ENCODE measurements around the gene CTNND2. TPM values are rescaled to one million over a fixed set of nuclear protein-coding genes. Genes with fewer than 3 reads are reported as not detected.

The CTNND2 gene
- total RNA-seq, 4 donors from 2014 or later: 0.22 to 2.8 (median 0.39) TPM

GRCh38 chr5:11905206-11905605 is 960 bp upstream of the CTNND2 start:
- TF ChIP-seq, protein P1, sequence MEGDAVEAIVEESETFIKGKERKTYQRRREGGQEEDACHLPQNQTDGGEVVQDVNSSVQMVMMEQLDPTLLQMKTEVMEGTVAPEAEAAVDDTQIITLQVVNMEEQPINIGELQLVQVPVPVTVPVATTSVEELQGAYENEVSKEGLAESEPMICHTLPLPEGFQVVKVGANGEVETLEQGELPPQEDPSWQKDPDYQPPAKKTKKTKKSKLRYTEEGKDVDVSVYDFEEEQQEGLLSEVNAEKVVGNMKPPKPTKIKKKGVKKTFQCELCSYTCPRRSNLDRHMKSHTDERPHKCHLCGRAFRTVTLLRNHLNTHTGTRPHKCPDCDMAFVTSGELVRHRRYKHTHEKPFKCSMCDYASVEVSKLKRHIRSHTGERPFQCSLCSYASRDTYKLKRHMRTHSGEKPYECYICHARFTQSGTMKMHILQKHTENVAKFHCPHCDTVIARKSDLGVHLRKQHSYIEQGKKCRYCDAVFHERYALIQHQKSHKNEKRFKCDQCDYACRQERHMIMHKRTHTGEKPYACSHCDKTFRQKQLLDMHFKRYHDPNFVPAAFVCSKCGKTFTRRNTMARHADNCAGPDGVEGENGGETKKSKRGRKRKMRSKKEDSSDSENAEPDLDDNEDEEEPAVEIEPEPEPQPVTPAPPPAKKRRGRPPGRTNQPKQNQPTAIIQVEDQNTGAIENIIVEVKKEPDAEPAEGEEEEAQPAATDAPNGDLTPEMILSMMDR (IDR thresholded peaks at IDR 0.05): no peak
- TF ChIP-seq POLR2A (IDR thresholded peaks at IDR 0.05): no peak
- WGBS, 2 donors: 42% methylated on average over 12 of the region's 12 CpGs
- no peak for DNase-seq
- Histone ChIP-seq H3K4me1 (no peaks in the 10 kb centered on the region), H3K4me3 (replicated peaks in 1 of 3) (no peak overlapping the region), H3K27ac (no peak overlapping the region), H3K36me3 (no peaks in the 10 kb centered on the region), H3K27me3 (no peaks in the 10 kb centered on the region), H3K9me3 (no peaks in the 10 kb centered on the region)
- intact Hi-C loops (cut with DNase I): no loop called here

DNA sequence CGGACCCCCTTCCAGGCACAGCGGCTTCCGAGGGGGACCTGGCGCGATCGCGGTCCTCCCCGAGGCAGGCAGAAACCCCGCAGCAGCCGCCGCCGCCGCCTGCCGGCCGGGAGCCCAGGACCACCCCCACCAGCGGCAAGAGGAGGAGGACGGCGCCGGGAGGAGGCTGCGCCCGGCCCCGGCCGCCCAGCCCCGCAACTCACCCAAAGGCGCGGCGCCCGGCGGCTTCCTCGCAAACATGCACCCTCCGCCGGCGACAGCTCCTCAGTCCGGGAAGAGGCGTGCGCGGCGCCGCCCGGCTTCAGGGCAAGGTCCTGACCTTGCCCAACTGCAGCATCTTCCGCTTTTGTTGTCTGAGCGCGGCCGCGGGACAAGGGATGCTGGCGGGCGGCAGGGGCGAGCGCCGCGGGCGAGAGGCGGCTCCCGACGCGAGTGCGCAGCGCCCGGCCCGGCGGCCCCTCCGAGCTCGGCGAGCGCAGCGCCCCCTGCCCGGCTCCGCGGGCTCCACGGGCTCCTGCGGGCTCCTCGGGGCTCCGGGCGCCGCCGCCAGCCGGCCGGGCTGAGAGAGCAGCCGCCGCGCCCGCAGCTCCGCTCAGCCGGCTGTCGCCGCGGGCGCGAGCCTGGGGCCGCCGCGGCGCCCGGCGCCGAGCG is 507 bp downstream of the CTNND2 start:
- H3K27ac ChIP-seq: no peak overlapping the region
- TF ChIP-seq, protein P1 (IDR thresholded peaks at IDR 0.05): peak in 2 of 6 experiments; percentile 9 to 25
- TF ChIP-seq POLR2A (IDR thresholded peaks at IDR 0.05): no peak
- H3K36me3 ChIP-seq: no peaks in the 10 kb centered on the region
- peak; percentile 25 to 43 for DNase-seq
- WGBS, 2 donors: 0% methylated on average over 2 of the region's 97 CpGs; no CpG with 5 or more reads in 1 of the 2 donors
- H3K4me1 ChIP-seq: no peaks in the 10 kb centered on the region
- no peaks in the 10 kb centered on the region for H3K27me3 ChIP-seq
- no peaks in the 10 kb centered on the region for H3K9me3 ChIP-seq
- H3K4me3 ChIP-seq (replicated peaks in 1 of 3): no peak overlapping the region
- intact Hi-C loops (cut with DNase I): no loop called here

- Histone ChIP-seq H3K36me3 (no peaks in the 10 kb centered on the region), H3K4me1 (no peaks in the 10 kb centered on the region), H3K27me3 (no peaks in the 10 kb centered on the region), H3K27ac (no peak overlapping the region), H3K4me3 (replicated peaks in 1 of 3) (no peak overlapping the region), H3K9me3 (no peaks in the 10 kb centered on the region)
- intact Hi-C loops (cut with DNase I): no loop called here
- DNase-seq: peak in 1 of 2 donors; percentile 5
- WGBS, 2 donors: 5 to 6% methylated on average over 22 to 23 of the region's 23 CpGs
- TF ChIP-seq, protein P1 (IDR thresholded peaks at IDR 0.05): no peak
- TF ChIP-seq POLR2A (IDR thresholded peaks at IDR 0.05): no peak
These were observed 1.1 kb downstream of the CTNND2 start for GRCh38 chr5:11903121-11903613.

- H3K27me3 ChIP-seq: no peaks in the 10 kb centered on the region
- TF ChIP-seq POLR2A (IDR thresholded peaks at IDR 0.05): no peak
- TF ChIP-seq, protein P1 (IDR thresholded peaks at IDR 0.05): no peak
- WGBS, 2 donors: 75 to 76% methylated on average over 8 of the region's 8 CpGs
These were observed 2.0 kb downstream of the CTNND2 start for GRCh38 chr5:11902201-11902619.

GRCh38 chr5:11898787-11899186 is 5.5 kb downstream of the CTNND2 start:
- WGBS, 2 donors: 87 to 88% methylated on average over 2 of the region's 2 CpGs

More at GRCh38 chr5:11902201-11902619, 2.0 kb downstream of the CTNND2 start:
- intact Hi-C loops (cut with DNase I): no loop called here
- H3K4me3 ChIP-seq (replicated peaks in 1 of 3): no peak overlapping the region
- DNase-seq: no peak
- H3K9me3 ChIP-seq: no peaks in the 10 kb centered on the region
- no peak overlapping the region for H3K27ac ChIP-seq
- H3K36me3 ChIP-seq: no peaks in the 10 kb centered on the region
- no peaks in the 10 kb centered on the region for H3K4me1 ChIP-seq

More at GRCh38 chr5:11898787-11899186, 5.5 kb downstream of the CTNND2 start:
- Histone ChIP-seq H3K27me3 (no peaks in the 10 kb centered on the region), H3K36me3 (no peaks in the 10 kb centered on the region), H3K27ac (no peak overlapping the region), H3K4me3 (replicated peaks in 1 of 3) (no peak overlapping the region), H3K9me3 (no peaks in the 10 kb centered on the region), H3K4me1 (no peaks in the 10 kb centered on the region)
- intact Hi-C loops (cut with DNase I): no loop called here
- no peak for DNase-seq
- TF ChIP-seq, protein P1 (IDR thresholded peaks at IDR 0.05): no peak
- no peak for TF ChIP-seq POLR2A (IDR thresholded peaks at IDR 0.05)

Data from thyroid gland (tissue), 4 donors.